ENCODE data around the gene KRT80. TPM values are rescaled to one million over a fixed set of nuclear protein-coding genes. Genes with fewer than 3 reads are reported as not detected.

KRT80 gene
- polyA plus RNA-seq, 12 donors: 4.0 to 13.2 (median 8.4) TPM; not detected in 1

- no peak for DNase-seq
These were observed 21.1 kb upstream of the KRT80 start for GRCh38 chr12:52212701-52213563.

GRCh38 chr12:52211716-52212585, 20.1 kb upstream of the KRT80 start:
- no peak for DNase-seq

- no peak for DNase-seq
These were observed 19.3 kb upstream of the KRT80 start for GRCh38 chr12:52210925-52211650.

GRCh38 chr12:52210186-52210924, 18.5 kb upstream of the KRT80 start:
- no peak for DNase-seq

GRCh38 chr12:52209321-52209720, 17.5 kb upstream of the KRT80 start:
- no peak for DNase-seq

GRCh38 chr12:52208424-52209165, 16.8 kb upstream of the KRT80 start:
- DNase-seq: no peak

- peak; percentile 65 for DNase-seq
These were observed 16.1 kb upstream of the KRT80 start for GRCh38 chr12:52207895-52208294.

- DNase-seq: no peak
These were observed 15.3 kb upstream of the KRT80 start for GRCh38 chr12:52207106-52207505.

- DNase-seq: no peak
These were observed 14.7 kb upstream of the KRT80 start for GRCh38 chr12:52206304-52207040.

GRCh38 chr12:52205612-52206303, 13.9 kb upstream of the KRT80 start:
- DNase-seq: no peak

GRCh38 chr12:52204931-52205505, 13.2 kb upstream of the KRT80 start:
- no peak for DNase-seq

GRCh38 chr12:52204095-52204930, 12.5 kb upstream of the KRT80 start:
- no peak for DNase-seq

- no peak for DNase-seq
These were observed 11.5 kb upstream of the KRT80 start for GRCh38 chr12:52203079-52203921.

- no peak for DNase-seq
These were observed 10.7 kb upstream of the KRT80 start for GRCh38 chr12:52202361-52203078.

- no peak for DNase-seq
These were observed 9.6 kb upstream of the KRT80 start for GRCh38 chr12:52201451-52201839.

- no peak for DNase-seq
These were observed 9.1 kb upstream of the KRT80 start for GRCh38 chr12:52200781-52201450.
